Esophagus squamous epithelium (tissue), 5 donors: ENCODE data around the gene MAD1L1. TPM values are rescaled to one million over a fixed set of nuclear protein-coding genes. Genes with fewer than 3 reads are reported as not detected.

Experiments used
- DNase-seq: peaks from one replicate; lab custom pipeline; 2025; lab: John Stamatoyannopoulos, UW
- H3K27ac ChIP-seq, 4 donors: fragments of 200-600 bp; sonication (generic); one replicate each; pipeline ENCODE4 v1.5.1; 2016 to 2019; ENCODE audit warnings: mild to moderate bottlenecking in 1 of 4
- H3K27me3 ChIP-seq, 4 donors: fragments of 200-600 bp; sonication (generic); 1 replicate in 3 of 4; 2 replicates in 1 of 4; pipeline versions ENCODE4 v1.5.1 to v1.6.0; 2017 to 2021; ENCODE audit warnings: antibody characterized with exemption in 1 of 4
- H3K36me3 ChIP-seq, 3 donors: fragments of 200-600 bp; sonication (generic); one replicate each; pipeline ENCODE4 v1.5.1; 2016 to 2019
- H3K4me1 ChIP-seq, 3 donors: fragments of 200-600 bp; sonication (generic); one replicate each; pipeline ENCODE4 v1.5.1; 2017 to 2019
- H3K4me3 ChIP-seq, 4 donors: fragments of 200-600 bp; sonication (generic); 1 replicate in 3 of 4; 2 replicates in 1 of 4; pipeline ENCODE4 v1.5.1; 2016 to 2019; ENCODE audit warnings: mild to moderate bottlenecking in 2 of 4, moderate library complexity in 1 of 4
- H3K9me3 ChIP-seq, 3 donors: fragments of 200-600 bp; sonication (generic); one replicate each; pipeline ENCODE4 v1.5.1; 2016 to 2019
- POLR2A ChIP-seq, 4 donors: fragments of 450-650 bp; IDR thresholded peaks; one replicate each; pipeline ENCODE4 v1.6.1; 2017; ENCODE audit warnings: antibody characterized with exemption in 4 of 4, mild to moderate bottlenecking in 4 of 4, moderate library complexity in 3 of 4
- WGBS, 2 donors: methylation state at CpG; one replicate each; pipeline ENCODE4 v1.1.5; 2018; 5-methylcytosine and 5-hydroxymethylcytosine counted together
- intact Hi-C: fragments of 100-400 bp; cut with DNase I; formaldehyde crosslinking; loops from one replicate; pipeline ENCODE4 v1.15.0; 2022
- total RNA-seq, 4 donors: library from RNA; depleted of rRNA; stranded (reverse); fragments of >200 nt; gene quantifications; one replicate each; pipeline ENCODE4 v1.1.0, GENCODE V29; 2016
- TF ChIP-seq, protein P1 (sequence below), 6 experiments: fragments of 450-650 bp in 4 of 6; fragments of 200-600 bp in 2 of 6; sonication (generic) in 2 of 6; IDR thresholded peaks; one replicate each; pipeline ENCODE4 v1.5.1; 2016 to 2019; ENCODE audit warnings: antibody characterized with exemption in 6 of 6, mild to moderate bottlenecking in 4 of 6, moderate library complexity in 4 of 6
- donor health status: DM: yes; HTN: yes; CAD: no.

Gene MAD1L1
- total RNA-seq, 4 donors from 2014 or later = 16.6 to 40.4 (median 30.2) TPM

DNA sequence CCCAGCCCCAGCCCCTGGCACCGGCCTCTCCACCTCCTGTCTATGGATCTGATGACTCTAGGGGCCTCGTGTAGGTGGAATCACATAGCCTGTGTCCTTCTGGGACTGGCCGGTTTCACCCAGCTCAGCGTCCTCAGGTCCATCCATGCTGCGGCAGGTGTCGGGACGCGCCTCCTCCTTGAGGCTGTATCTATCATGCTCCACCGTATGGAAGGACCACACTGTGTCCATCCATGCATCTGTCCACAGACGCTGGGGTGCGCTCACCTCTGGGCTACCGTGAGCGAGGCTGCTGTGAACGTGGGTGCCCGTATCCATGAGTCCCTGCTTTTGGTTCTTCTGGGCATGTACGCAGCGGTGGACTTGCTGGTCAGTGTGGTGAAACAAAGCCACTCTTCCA, 281.1 kb downstream of the MAD1L1 start:
- intact Hi-C loops = no loop called here
- Histone ChIP-seq H3K4me3 (no peak overlapping the region), H3K36me3 (peaks cover 0 to 11% (median 0%) of the 10 kb centered on the region in 3 donors), H3K9me3 (no peaks in the 10 kb centered on the region), H3K4me1 (peaks cover 0 to 22% (median 0%) of the 10 kb centered on the region in 3 donors), H3K27ac (no peak overlapping the region), H3K27me3 (no peaks in the 10 kb centered on the region)
- TF ChIP-seq POLR2A (IDR thresholded peaks at IDR 0.05) = no peak
- TF ChIP-seq, protein P1, sequence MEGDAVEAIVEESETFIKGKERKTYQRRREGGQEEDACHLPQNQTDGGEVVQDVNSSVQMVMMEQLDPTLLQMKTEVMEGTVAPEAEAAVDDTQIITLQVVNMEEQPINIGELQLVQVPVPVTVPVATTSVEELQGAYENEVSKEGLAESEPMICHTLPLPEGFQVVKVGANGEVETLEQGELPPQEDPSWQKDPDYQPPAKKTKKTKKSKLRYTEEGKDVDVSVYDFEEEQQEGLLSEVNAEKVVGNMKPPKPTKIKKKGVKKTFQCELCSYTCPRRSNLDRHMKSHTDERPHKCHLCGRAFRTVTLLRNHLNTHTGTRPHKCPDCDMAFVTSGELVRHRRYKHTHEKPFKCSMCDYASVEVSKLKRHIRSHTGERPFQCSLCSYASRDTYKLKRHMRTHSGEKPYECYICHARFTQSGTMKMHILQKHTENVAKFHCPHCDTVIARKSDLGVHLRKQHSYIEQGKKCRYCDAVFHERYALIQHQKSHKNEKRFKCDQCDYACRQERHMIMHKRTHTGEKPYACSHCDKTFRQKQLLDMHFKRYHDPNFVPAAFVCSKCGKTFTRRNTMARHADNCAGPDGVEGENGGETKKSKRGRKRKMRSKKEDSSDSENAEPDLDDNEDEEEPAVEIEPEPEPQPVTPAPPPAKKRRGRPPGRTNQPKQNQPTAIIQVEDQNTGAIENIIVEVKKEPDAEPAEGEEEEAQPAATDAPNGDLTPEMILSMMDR (IDR thresholded peaks at IDR 0.05) = no peak
- no peak for DNase-seq
- WGBS, 2 donors = 90 to 92% methylated on average over 14 of the region's 17 CpGs

DNA sequence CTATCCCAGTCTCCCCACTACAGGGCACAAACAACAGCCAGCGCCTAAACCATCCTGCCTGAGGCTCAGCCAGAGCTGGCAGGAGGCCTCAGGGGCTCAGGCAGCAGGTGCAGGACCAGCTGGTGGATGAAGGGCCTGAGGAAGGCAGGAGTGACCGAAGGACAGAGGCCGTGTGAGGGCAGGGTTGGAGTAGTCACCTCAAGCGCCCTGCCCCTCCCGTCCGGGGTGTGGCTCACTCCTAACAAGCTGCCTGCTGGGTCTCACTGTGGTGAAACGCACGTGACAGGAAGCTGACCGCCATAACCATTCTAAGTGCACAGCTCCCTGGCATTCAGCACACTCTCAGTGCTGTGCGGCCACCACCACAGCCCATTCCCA, 281.6 kb downstream of the MAD1L1 start:
- WGBS, 2 donors = 43 to 61% methylated on average over 3 to 7 of the region's 10 CpGs
- intact Hi-C loops = no loop called here
- H3K27ac ChIP-seq = no peak overlapping the region

DNA sequence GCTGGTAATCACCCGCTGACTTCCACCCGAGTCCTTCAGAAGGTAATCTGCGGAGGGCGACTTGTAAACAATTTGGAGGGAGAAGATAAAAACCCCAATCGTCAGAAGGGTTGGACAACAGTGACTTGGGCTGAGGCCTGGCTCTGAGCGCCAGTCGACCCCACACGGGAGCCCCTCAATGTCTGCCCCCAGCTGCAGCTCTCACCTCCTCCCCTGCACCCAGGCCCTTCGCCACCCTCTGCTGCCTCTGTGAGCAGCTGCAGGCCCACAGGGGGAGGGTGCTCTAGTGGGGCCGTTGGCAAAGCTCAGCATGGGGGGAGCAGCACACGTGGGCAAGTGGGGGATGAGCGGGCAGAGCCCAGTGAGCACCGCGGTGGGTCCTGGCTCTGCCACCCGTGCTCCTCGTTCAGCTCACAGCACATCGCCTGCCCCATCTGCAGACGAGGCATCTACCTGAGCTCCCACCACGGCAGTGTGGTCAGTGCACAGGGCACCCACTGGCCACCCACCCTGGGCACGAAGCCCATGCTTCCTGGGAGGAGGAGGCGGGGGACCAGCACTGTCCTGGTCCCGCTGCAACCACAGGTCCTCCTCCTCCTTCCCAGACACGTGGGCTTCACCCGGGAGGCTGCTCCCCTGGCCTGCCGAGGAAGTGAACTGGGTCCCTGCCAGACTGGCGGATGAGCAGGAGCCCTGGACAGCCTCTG, 282.1 kb downstream of the MAD1L1 start:
- DNase-seq = no peak
- peaks cover 0 to 9% (median 0%) of the 10 kb centered on the region in 3 donors for H3K36me3 ChIP-seq
- peaks cover 0 to 22% (median 0%) of the 10 kb centered on the region in 3 donors for H3K4me1 ChIP-seq
- intact Hi-C loops = no loop called here
- no peak overlapping the region for H3K27ac ChIP-seq
- no peaks in the 10 kb centered on the region for H3K9me3 ChIP-seq
- no peak overlapping the region for H3K4me3 ChIP-seq
- no peaks in the 10 kb centered on the region for H3K27me3 ChIP-seq
- WGBS, 2 donors = 72 to 94% methylated on average over 6 to 9 of the region's 26 CpGs
- no peak for TF ChIP-seq POLR2A (IDR thresholded peaks at IDR 0.05)
- TF ChIP-seq, protein P1 (IDR thresholded peaks at IDR 0.05) = no peak

More for the DNA sequence above, 281.6 kb downstream of the MAD1L1 start:
- peaks cover 0 to 9% (median 0%) of the 10 kb centered on the region in 3 donors for H3K36me3 ChIP-seq
- no peaks in the 10 kb centered on the region for H3K9me3 ChIP-seq
- no peaks in the 10 kb centered on the region for H3K27me3 ChIP-seq
- TF ChIP-seq, protein P1 (IDR thresholded peaks at IDR 0.05) = no peak
- TF ChIP-seq POLR2A (IDR thresholded peaks at IDR 0.05) = no peak
- peaks cover 0 to 22% (median 0%) of the 10 kb centered on the region in 3 donors for H3K4me1 ChIP-seq
- no peak for DNase-seq
- H3K4me3 ChIP-seq = no peak overlapping the region

DNA sequence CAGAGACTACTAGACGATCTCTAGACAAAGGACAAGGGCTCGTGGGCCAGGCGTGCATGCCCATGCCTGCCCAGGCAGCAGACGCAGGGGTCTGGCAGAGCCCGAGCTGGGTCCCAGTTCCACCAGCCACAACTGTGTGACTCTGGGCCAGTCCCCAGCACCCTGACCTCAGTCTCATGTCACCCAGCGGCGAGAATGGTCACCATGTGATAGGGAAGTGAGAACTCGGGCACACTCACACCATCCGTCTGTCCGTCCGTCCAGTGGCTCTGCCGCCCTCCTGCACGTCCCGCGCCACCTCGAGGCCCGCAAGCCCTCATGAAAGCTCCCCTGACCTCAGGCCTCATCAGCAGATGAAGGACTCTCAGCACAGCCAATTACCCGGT, 282.7 kb downstream of the MAD1L1 start:
- intact Hi-C loops = no loop called here
- Histone ChIP-seq H3K36me3 (peaks cover 0 to 9% (median 0%) of the 10 kb centered on the region in 3 donors), H3K27me3 (no peaks in the 10 kb centered on the region), H3K4me3 (no peak overlapping the region), H3K9me3 (no peaks in the 10 kb centered on the region), H3K4me1 (peaks cover 0 to 22% (median 0%) of the 10 kb centered on the region in 3 donors), H3K27ac (no peak overlapping the region)
- DNase-seq = no peak
- WGBS, 2 donors = 92 to 93% methylated on average over 5 to 12 of the region's 18 CpGs
- TF ChIP-seq, protein P1 (IDR thresholded peaks at IDR 0.05) = no peak
- TF ChIP-seq POLR2A (IDR thresholded peaks at IDR 0.05) = no peak

DNA sequence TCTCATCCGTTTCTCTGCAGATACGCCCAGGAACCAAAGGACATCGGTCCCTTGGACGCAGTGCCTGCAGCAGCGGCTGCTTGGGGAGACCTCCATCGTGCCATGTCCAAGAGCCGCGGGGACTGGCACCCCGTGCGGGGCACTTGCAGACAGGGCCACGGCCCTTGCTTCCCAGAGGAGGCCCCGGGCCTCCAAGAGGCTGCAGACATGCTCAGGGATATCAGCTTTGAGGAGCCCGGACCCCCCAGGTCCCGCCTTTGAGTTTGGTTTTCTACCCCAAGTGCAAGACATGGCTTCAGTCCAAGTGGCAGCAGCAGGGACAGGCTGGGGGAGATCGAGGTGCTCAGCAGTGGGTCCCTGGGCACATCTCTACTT, 283.1 kb downstream of the MAD1L1 start:
- Histone ChIP-seq H3K4me1 (peaks cover 0 to 22% (median 0%) of the 10 kb centered on the region in 3 donors), H3K27ac (no peak overlapping the region), H3K4me3 (no peak overlapping the region), H3K9me3 (no peaks in the 10 kb centered on the region), H3K36me3 (peaks cover 0 to 9% (median 0%) of the 10 kb centered on the region in 3 donors), H3K27me3 (no peaks in the 10 kb centered on the region)
- intact Hi-C loops = no loop called here
- no peak for DNase-seq
- TF ChIP-seq POLR2A (IDR thresholded peaks at IDR 0.05) = no peak
- TF ChIP-seq, protein P1 (IDR thresholded peaks at IDR 0.05) = no peak
- 67% methylated on average over 1 of the region's 15 CpGs; no CpG with 5 or more reads in 1 of the 2 donors for WGBS, 2 donors
